Left ventricle myocardium superior (tissue), 1 donor: ENCODE results near the gene LIFR. TPM values are rescaled to one million over a fixed set of nuclear protein-coding genes. Genes with fewer than 3 reads are reported as not detected.
"Not testable (repeated sequence)": the region's sequence is repeated elsewhere in the genome, so short reads cannot be mapped to it uniquely, and the experiment has no call there.

ENCODE experiments used
- ATAC-seq: fragments of 200-7000 bp; cut with Tn5 transposase; one replicate; pipeline ENCODE4 v1.9.1; 2020; ENCODE audit warnings: mild to moderate bottlenecking, moderate library complexity
- DNase-seq: peaks from one replicate; pipeline ENCODE4 v3.0.0-alpha.2; 2020
- intact Hi-C: fragments of 100-400 bp; cut with micrococcal nuclease; formaldehyde crosslinking; loops from one replicate; pipeline ENCODE4 v1.11.0; 2022
- long read RNA-seq: library from polyadenylated mRNA; unstranded; transcript quantifications from one replicate; pipeline ENCODE4 v2.0.0, GENCODE V29; 2021
- total RNA-seq: library from RNA; stranded (reverse); fragmentation: NEBNext Ultra II Directional; extraction: Animal tissue kit (Norgen Biotek cat#: 25700); gene quantifications from one replicate; pipeline ENCODE4 v1.2.1, GENCODE V29; 2021
- donor health status: DM: no; HTN: yes; CAD: no; lungs with severe emphysema.

LIFR gene, protein sequence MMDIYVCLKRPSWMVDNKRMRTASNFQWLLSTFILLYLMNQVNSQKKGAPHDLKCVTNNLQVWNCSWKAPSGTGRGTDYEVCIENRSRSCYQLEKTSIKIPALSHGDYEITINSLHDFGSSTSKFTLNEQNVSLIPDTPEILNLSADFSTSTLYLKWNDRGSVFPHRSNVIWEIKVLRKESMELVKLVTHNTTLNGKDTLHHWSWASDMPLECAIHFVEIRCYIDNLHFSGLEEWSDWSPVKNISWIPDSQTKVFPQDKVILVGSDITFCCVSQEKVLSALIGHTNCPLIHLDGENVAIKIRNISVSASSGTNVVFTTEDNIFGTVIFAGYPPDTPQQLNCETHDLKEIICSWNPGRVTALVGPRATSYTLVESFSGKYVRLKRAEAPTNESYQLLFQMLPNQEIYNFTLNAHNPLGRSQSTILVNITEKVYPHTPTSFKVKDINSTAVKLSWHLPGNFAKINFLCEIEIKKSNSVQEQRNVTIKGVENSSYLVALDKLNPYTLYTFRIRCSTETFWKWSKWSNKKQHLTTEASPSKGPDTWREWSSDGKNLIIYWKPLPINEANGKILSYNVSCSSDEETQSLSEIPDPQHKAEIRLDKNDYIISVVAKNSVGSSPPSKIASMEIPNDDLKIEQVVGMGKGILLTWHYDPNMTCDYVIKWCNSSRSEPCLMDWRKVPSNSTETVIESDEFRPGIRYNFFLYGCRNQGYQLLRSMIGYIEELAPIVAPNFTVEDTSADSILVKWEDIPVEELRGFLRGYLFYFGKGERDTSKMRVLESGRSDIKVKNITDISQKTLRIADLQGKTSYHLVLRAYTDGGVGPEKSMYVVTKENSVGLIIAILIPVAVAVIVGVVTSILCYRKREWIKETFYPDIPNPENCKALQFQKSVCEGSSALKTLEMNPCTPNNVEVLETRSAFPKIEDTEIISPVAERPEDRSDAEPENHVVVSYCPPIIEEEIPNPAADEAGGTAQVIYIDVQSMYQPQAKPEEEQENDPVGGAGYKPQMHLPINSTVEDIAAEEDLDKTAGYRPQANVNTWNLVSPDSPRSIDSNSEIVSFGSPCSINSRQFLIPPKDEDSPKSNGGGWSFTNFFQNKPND
- total RNA-seq, result 61.1 TPM
- long read RNA-seq, full-length matches to known transcripts, result 12 of 26 reads
- long read RNA-seq, partial matches to known transcripts, result 2 of 26 reads
- long read RNA-seq, other reads (novel, unspliced or antisense), result 12 of 26 reads

DNA sequence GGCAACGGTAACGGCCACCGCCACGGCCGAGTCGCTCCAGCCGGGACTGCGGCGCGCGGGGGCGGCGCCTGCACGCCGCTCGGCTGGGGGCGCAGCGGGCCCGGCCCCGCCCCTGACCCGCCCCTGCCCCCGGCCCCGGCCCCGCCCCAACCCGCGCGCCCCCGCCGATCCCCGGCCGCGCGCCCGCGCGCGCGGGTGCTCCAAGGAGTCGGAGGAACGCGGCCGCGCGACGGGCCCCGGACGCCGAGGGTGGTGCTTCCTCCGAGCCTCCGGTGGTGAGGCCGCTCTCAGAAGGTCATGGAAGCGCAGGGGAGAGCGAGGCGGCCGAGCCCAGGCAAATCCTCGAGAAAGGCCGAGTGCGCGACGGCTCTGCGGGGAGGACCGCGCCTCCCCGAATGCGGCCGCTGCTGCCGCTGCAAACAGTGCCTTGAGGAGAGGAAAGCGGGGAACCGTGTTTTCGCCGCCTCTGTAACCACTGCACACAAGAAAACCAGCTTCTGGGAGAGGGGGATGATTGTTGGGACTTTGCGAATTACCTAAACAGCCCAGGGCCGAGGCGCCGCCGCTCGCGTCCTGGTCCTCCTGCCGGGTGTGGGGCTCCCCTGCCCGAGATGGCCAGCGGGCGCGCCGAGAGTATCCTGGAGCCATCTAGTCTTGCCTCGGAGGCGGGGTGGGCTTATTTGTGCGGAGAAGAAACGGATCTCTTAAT lies at the start of gene LIFR:
TSS of gene LIFR (minus strand) at position 48 of the 709 bp plus-strand sequence. CDS start 25,999 bp downstream, outside the sequence.
- intact Hi-C loops, result loop anchor here (10.0 kb wide), 2 partner anchors 108 to 112 kb away; no protein-coding TSS in a partner anchor
- peak; percentile 93 for DNase-seq
- peak; percentile 87 for ATAC-seq

DNA sequence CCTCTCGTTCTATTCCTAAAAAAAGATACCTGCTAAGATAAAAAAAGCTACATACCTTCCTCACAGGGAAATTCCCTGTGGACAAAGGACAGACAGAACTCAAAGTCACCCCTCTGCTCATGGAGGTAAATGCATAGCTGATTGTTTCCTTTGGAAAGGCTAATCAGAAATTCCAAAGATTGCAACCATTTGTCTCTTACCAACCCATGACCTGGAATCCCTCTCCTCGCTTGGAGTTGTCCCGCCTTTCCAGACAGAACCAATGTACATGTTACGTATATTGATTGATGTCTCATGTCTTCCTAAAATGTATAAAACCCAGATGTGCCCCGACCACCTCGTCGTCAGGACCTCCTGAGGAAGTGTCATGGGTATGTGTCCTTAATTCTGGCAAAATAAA lies 49.2 kb upstream of the LIFR start:
- intact Hi-C loops, result no loop called here
- DNase-seq, result no peak
- no peak for ATAC-seq

DNA sequence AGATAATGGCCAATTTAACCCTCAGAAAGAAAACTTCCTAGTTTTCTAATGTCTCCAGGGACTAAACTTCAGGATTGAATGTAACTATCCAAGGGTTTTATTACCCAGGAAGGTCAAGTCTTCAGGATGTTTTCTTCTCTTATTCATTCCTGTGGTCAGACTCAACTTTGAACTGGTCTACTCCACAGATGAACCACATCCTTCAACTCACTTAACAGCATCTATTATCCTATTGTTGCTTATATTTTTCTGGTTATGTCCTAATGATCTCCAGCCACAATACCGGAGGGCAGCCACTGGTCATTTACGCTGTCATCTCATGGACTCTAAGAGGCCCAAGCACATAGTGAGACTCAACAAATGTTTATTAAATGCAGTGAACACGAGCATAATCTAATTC lies 47.2 kb upstream of the LIFR start:
- ATAC-seq (no peak), DNase-seq (no peak)
- intact Hi-C loops, result no loop called here

DNA sequence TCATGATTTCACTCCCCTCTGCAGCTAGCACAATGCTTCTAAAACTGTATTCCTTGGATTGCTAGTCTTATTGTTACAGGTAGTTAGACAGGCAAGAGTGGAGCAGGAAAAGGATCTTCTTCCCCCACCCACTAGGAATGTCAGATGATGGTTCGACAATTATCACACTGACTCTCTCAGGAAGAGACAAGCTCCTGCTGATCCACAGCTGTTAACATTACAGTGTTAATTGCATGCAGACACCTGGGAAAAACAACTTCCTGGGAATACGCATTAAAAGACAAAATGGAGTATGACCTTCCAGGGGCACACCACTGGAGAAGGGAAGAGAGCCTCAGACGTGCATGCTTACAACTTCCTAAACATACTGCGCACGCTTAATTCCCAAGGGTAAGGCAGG lies 46.2 kb upstream of the LIFR start:
- ATAC-seq (no peak), DNase-seq (no peak)
- intact Hi-C loops, result no loop called here

DNA sequence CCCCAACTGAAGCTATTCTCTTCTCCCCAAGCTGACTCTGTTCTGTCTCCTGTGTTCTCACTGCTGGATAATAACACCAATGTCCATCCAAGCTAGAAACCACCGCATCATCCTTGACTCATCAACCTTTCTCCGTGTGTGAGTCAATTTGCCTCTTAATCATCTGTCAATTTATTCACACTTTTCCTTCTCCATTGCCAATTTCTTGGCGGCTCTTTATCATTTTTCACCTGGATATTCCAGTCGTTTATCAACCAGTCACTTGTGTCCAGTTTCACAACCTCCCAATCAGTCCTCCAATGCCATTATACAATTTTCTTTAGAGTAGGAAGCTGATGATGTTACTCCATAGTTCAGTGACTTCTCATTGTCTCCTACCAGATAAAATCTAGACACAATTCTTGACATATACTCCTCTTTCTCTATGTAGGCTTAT lies 45.4 kb upstream of the LIFR start:
- intact Hi-C loops, result no loop called here
- no peak for DNase-seq
- ATAC-seq, result no peak

DNA sequence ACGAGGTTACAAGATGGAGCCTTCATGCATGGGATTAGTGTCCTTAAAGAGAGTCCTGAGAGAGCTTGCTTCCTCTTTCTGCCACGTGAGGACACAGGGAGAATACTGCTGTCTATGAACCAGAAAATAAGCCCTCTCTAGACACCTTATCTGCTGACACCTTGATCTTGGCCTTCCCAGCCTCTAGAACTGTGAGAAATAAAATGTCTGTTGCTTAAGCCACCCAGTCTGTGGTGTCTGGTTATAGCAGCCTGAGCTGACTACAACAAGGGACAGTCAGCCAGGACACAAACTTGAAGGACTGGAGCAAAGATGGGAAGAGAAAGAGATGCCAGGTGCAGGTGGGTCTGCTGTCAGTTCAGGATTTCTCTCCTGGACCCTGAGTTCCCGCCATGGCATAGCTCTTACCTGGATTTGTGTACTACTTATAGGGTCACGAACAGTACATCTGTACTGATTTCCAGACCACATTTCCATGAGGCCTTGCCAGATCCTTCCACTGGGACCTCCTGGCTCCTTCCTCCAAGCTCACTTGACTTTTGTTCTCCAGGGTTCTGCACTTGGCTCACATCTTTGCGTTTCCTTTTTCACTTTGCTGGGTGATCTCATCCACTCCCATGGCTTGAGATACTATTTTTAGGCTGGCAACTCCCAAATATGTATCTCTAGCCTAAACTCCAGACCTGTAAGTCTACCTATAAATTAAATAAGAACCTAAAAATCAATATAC lies 44.9 kb upstream of the LIFR start:
- peak; percentile 41 for DNase-seq
- intact Hi-C loops, result no loop called here
- peak; percentile 94 for ATAC-seq

DNA sequence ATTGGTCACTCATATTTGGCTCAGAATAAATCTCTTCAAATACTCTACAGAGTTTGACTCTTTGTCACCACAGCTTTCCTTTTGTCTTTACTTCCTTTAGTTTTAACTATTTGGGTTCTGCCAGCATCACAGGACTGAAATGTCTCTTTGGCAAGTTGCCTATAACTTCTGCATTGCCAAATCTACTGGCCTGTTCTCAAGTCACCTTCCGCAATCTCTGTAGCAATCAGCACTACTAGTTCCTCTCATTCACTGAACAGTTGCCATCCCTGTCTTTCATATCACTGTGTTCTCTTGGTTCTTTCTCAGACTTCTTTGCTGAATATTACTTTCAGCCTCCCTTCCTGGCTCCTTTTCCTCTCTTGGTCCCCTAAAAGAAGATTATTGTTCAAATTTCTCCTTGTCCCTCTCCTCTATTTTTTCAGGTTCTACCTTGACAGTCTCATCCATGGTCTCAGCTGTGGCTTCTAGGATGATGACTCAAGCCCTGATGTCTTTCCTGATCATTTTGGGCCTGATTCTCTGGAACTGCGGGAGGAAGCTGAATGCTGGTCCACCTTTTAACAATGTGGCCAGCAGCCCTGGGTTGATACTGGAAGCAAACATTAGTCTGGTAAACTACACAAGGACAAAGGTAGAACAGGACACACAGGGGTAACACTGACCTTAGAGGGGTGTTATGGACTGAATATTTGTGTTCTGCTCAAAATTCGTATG lies 44.0 kb upstream of the LIFR start:
- ATAC-seq, result no peak
- no peak for DNase-seq
- intact Hi-C loops, result no loop called here

DNA sequence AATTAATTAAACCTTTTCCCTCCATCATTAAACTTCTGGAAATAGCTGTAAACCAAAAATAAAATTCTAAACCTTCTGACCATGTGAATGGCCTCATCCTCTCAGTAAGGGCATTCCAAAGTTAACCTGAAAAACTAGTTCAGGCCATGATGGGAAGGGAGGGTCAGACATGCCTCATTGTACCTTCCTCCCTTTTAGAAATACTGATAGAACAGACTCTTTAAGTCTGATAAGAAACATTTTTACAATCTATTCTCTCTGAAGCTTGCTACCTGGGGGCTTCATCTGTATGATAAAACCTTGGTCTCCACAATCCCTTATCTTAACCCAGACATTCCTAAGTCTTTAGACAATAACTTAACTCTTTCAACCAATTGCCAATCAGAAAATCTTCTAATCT lies 43.3 kb upstream of the LIFR start:
- ATAC-seq, intact Hi-C loops, DNase-seq: not testable (repeated sequence)

DNA sequence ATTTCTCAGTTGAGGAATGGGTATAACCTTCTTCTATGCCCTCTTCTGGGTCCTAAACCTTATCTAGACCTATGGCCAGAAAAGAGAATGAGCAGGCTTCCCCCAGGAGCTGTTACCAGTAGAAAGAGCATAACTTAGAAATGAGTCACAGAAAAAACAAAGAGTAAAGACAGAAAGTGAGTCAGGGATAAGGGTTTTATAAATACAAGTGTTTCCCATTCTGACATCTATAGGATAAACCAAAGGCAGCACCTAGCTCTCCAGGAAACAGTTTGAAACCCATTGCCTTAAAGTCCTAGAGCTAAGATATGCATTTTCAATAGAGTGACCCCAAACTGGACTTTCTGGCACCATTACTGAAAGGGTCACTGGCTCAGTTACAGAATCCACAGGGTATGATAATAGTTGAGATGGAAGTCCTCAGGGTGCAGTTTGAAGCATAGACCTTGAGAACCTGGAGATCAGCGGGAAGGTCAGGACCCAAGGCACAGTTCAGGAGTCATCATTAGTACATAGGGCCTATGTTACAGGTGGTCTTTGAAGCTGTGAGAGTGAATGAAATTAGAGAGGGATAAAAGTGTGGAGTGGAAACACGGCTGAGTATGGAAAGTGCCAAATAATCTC lies 42.7 kb upstream of the LIFR start:
- ATAC-seq (no peak), DNase-seq (no peak)
- intact Hi-C loops, result no loop called here

DNA sequence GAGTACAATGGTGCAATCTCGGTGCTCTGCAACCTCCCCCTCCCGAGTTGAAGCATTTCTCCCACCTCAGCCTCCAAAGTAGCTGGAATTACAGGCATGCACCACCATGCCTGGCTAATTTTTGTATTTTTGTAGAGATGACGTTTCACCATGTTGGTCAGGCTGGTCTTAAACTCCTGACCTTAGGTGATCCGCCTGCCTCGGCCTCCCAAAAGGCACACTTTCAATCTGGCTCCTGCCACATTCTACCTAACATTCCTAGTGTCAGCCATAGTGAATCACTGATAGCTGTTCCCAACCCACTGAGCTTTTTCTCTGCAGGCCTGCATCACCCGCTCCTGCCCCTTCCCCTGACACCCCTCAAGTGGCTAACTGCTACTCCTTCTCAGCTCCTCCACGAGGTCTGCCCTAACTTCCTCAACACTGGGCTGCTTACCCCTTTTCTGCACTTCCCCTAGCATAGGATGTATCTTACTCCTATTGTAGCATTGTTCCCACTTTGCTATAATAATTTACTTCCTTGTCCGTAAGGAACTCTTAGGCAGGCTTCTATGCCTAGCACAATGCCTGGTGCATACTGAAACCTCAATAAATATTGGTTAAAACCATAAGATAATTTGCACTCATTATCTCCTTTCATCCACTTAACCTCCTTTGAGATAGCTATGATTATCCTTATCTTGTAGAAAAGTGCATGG lies 42.0 kb upstream of the LIFR start:
- DNase-seq, result no peak
- no peak for ATAC-seq
- intact Hi-C loops, result no loop called here

DNA sequence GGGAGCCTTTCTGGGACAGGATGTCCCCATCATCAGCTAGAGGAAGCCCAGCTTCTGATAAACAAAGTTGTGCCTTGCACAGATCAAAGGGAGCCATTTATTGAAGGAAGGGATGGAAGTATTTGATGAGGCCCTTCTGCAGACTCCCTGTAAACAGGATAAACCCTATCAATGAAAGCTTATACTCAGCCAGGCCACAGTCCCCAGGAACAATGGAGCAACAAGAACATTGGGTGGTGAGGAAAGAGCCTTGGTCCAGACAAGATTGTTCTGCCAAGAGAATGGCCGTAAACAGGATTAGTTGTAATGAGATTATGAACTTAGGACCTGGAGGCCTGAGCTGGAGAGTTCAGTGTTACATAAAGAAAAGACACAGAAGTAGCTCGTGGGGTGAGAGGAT lies 40.5 kb upstream of the LIFR start:
- peak; percentile 28 for ATAC-seq
- intact Hi-C loops, result no loop called here
- no peak for DNase-seq

DNA sequence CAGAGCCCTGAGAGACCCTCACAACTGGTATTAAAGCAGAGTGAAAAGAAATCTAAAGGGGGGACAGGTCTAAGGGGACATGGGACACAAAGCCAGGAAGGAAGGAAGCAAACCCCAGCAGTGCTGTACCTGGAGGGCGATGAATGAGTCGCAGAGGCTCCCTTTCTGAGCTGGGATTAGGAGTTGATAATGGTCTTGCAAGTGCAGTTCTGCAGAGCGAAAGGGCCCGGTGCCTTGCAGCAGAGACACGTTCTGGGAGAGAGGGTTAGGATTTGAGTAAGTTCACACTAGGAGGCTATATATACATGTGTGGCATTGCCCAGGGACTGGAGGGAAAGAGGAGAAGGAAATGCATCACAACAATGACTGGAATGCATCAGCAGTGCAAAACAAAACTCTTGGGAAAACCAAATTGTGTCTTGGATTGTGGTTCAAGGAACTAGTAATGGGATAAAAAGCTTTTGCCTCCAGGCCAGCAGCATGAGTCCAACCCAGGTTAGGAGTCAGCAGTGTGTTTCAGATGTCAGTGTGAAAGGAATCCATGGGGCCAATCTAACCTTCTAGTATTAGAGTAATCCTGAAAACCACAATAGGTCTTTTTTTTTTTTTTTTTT lies 38.8 kb upstream of the LIFR start:
- ATAC-seq, result no peak
- intact Hi-C loops, result no loop called here
- DNase-seq, result no peak

DNA sequence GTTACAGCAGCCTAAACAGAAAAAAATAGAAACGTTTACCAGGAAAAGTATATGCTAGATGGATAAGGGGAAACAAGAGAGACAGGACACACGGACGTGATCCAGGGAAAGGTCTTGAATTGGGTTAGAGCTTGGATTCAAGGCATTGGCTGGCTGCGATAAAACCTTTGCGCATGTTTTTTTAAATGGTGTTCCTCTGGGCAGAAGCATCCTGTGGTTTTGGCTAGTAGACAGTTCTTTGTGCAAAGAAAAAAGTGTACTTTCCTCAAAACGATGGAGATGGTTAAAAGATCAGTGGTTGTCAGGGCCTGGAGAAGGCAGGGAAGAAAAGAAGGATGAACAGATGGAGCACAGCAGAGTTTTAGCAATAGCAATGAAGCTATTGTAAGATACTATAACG lies 37.5 kb upstream of the LIFR start:
- intact Hi-C loops, result no loop called here
- ATAC-seq (no peak), DNase-seq (no peak)

DNA sequence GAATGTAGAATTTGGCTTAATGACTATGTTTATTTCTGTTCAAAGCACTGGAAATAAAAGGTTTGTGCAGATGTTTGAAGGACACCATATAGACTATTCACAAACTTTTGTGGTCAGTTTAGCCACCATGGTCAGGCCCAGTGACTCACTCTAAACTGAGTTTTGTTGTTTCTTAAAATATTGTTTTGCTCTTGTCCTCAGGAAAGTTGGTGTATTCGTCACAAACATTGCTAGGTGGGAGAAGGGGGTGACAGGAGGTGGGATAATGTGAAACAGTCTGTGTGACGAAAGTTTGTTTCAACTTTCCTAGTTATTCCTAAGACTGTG lies 35.0 kb upstream of the LIFR start:
- DNase-seq (no peak), ATAC-seq (no peak)
- intact Hi-C loops, result no loop called here

DNA sequence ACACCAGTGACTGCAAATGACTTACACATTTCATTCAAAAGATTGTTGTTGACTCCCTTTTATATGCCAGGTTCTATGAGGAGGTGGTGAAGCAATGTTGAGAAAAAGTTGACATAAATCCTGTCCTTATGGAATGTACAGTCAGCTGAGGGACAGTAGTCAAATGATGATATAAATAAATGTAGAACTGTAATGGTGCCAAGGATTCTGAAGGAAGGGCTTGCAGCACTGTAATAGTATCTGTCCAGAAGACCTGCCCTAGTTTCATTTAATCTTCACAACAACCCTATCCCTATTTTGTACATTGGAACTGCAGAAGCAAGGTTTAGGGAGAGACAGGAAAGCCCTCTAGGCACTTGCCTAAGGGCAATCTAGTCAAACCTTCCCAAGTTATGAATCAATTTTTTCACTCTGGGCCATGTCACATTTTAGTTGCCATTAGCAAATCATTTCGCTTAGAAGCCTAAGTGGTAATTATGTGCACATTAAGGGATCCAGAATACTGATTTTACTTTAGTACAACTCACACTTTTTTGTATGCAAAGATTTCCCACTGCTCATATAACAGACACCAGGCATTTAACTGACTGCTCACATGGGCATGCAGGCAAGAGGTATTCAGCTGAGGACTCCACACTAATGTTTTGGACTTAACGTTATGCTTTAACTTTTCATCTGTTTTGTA lies 34.5 kb upstream of the LIFR start:
- intact Hi-C loops, result no loop called here
- peak; percentile 74 for ATAC-seq

DNA sequence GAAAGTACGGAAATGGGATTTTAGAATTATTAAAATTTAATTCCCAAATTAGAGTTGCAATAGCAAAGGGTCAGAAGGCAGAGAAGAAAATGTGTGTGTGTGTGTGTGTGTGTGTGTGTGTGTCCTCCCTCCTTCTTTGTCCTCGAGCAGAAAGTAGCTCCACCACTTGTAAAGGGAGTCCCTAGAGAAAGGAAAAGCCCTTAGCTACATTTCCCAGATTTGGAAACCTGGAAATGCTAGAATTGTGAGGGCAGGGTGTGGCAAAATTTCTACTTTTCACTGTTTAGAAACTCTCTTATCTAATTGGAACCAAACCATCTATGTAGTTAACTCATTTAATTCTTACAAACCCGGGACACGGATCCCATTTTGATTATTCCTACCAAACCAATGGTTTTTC lies 33.2 kb upstream of the LIFR start:
- peak; percentile 41 for ATAC-seq
- DNase-seq, result no peak
- intact Hi-C loops, result no loop called here

More for the DNA sequence above, 34.5 kb upstream of the LIFR start:
- no peak for DNase-seq
